ENCODE results near the gene GATAD2B. TPM values are rescaled to one million over a fixed set of nuclear protein-coding genes. Genes with fewer than 3 reads are reported as not detected.

The GATAD2B gene
- polyA plus RNA-seq, 2 of the 4 experiments (the other 2 are of a cell fraction): 4.9 to 8.2 TPM

GRCh38 chr1:153945131-153945794 is 22.5 kb upstream of the GATAD2B start:
- H3K4me2 ChIP-seq: peak overlapping the region; percentile 89
- H3K9me3 ChIP-seq: no peaks in the 10 kb centered on the region
- DNase-seq (ENCODE audit: low read depth in 1 of 2, low spot score in 1 of 2) (peak in 1 of 2 experiments; percentile 55), ATAC-seq (peak; percentile 36 to 58; a peak in 4 of 6 replicates), FAIRE-seq (no peak)
- TF ChIP-seq HES2 (IDR thresholded peaks at IDR 0.05) (no peak), CBX2 (IDR thresholded peaks at IDR 0.05; ENCODE audit: borderline replicate concordance, low read depth) (no peak), CHD2 (IDR thresholded peaks at IDR 0.05; ENCODE audit: low read length, partially characterized antibody) (no peak), MYC (IDR thresholded peaks at IDR 0.05; ENCODE audit: borderline replicate concordance, low read length) (no peak), RNF2 (IDR thresholded peaks at IDR 0.05; ENCODE audit: borderline replicate concordance, low read depth) (no peak), HMGXB4 (CRISPR knock-in tag; IDR thresholded peaks at IDR 0.05; ENCODE audit: borderline replicate concordance) (no peak), ZC3H11A (IDR thresholded peaks at IDR 0.05) (no peak; the same call in 1 of the 2 replicates), FOXS1 (CRISPR knock-in tag; IDR thresholded peaks at IDR 0.05) (no peak), BHLHE40 (IDR thresholded peaks at IDR 0.05; ENCODE audit: low read depth, low read length) (no peak)
- peak overlapping the region; percentile 98 to 99 for H3K27ac ChIP-seq
- ChIA-PET POLR2A (interaction anchor here (1.0 to 1.9 kb wide), 7 partner anchors 14 to 311 kb away, joined by 3 to 16 read pairs (median 3); partner anchors contain the start of genes CHTOP, CREB3L4, GATAD2B and INTS3), CTCF (interaction anchor here (0.9 to 5.8 kb wide), 26 partner anchors 8 to 412 kb away, joined by 3 to 75 read pairs (median 5); partner anchors contain the start of genes CREB3L4, CRTC2, RAB13 and SLC39A1)
- WGBS (ENCODE audit: missing lambda C conversion rate): 49% methylated on average over 11 of the region's 12 CpGs
- H3K4me3 ChIP-seq: peak overlapping the region; percentile 99
- peaks cover 16% of the 10 kb centered on the region for H3K4me1 ChIP-seq

- peaks cover 16% of the 10 kb centered on the region for H3K4me1 ChIP-seq
- ChIA-PET CTCF (interaction anchor here (0.9 to 5.8 kb wide), 12 partner anchors 9 to 411 kb away, joined by 3 to 75 read pairs (median 6); partner anchors contain the start of genes CREB3L4, CRTC2, RAB13 and SLC39A1), POLR2A (interaction anchor here (1.1 to 1.8 kb wide), 3 partner anchors 15 to 33 kb away, joined by 3 to 7 read pairs (median 5); partner anchors contain the start of genes GATAD2B and JTB)
- ATAC-seq (no peak), FAIRE-seq (no peak), DNase-seq (ENCODE audit: low read depth in 1 of 2, low spot score in 1 of 2) (no peak)
- peak overlapping the region; percentile 99 for H3K4me3 ChIP-seq
- no peaks in the 10 kb centered on the region for H3K9me3 ChIP-seq
- WGBS (ENCODE audit: missing lambda C conversion rate): 82% methylated on average over 3 of the region's 3 CpGs
- peak overlapping the region; percentile 98 to 99; a peak in 4 of 6 replicates for H3K27ac ChIP-seq
- peak overlapping the region; percentile 89 for H3K4me2 ChIP-seq
- TF ChIP-seq RAD21 (conservative IDR thresholded peaks at IDR 0.05 in 1 of 2, IDR thresholded peaks at IDR 0.05 in 1 of 2) (no peak), ZFP36 (IDR thresholded peaks at IDR 0.05; ENCODE audit: borderline replicate concordance, partially characterized antibody) (no peak), BCL3 (IDR thresholded peaks at IDR 0.05) (no peak), RCOR1 (IDR thresholded peaks at IDR 0.05; ENCODE audit: low read depth, low read length) (no peak), HOXB5 (CRISPR knock-in tag; IDR thresholded peaks at IDR 0.05) (no peak), NR3C1 (IDR thresholded peaks at IDR 0.05) (no peak), BHLHE40 (IDR thresholded peaks at IDR 0.05; ENCODE audit: low read depth, low read length) (no peak), FOSB (CRISPR knock-in tag; IDR thresholded peaks at IDR 0.05) (no peak), MYC (IDR thresholded peaks at IDR 0.05; ENCODE audit: borderline replicate concordance, low read length) (no peak), FOSL2 (IDR thresholded peaks at IDR 0.05) (no peak), FOSL2 (CRISPR knock-in tag; IDR thresholded peaks at IDR 0.05) (no peak), KDM5A (IDR thresholded peaks at IDR 0.05) (no peak), HEYL (CRISPR knock-in tag; IDR thresholded peaks at IDR 0.05) (no peak), PBX3 (IDR thresholded peaks at IDR 0.05) (no peak), NFE2L2 (conservative IDR thresholded peaks at IDR 0.05; ENCODE audit: low read length) (no peak), CBX2 (IDR thresholded peaks at IDR 0.05; ENCODE audit: borderline replicate concordance, low read depth) (no peak)
Observed at GRCh38 chr1:153944827-153945117, 22.0 kb upstream of the GATAD2B start.
